ENCODE measurements around the gene PRUNE2.

PRUNE2 gene

GRCh38 chr9:76629205-76629990 is 276.5 kb downstream of the PRUNE2 start:
- TF ChIP-seq CTCF (IDR thresholded peaks at IDR 0.05): no peak

DNA sequence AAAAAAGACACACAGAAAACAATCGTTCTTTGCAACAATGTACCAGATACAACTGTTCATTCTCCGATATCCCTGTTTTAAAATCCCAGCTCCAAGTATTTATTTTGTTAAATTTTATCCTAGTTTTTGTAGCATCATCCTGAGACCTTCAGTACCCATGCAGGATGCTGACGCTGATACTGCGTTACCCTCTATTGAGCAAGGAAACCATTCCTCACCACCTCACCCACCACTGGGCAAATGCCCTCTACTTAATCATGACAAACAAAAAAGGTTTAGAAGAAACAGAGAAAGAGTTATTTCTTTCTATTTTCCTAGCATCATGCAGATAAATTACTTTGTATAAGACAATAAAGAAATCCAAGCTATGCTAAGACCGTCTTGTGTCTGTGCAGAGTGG is 277.8 kb downstream of the PRUNE2 start:
- no peak for TF ChIP-seq CTCF (IDR thresholded peaks at IDR 0.05)

DNA sequence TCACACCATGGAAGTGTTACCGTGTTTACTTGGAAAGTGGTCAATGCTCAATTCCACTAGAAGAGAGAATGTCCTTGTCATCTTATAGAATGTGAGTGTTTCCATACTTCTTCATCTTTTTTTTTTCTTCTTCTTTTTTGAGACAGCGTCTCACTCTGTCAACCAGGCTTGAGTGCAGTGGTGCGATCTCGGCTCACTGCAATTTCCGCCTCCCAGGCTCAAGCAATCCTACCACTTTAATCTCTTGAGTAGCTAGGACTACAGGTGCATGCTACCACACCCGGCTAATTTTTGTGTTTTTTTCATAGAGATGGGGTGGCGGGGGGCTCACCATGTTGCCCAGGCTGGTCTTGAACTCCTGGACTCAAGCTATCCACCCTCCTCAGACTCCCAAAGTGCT is 278.9 kb downstream of the PRUNE2 start:
- TF ChIP-seq CTCF (IDR thresholded peaks at IDR 0.05): no peak

DNA sequence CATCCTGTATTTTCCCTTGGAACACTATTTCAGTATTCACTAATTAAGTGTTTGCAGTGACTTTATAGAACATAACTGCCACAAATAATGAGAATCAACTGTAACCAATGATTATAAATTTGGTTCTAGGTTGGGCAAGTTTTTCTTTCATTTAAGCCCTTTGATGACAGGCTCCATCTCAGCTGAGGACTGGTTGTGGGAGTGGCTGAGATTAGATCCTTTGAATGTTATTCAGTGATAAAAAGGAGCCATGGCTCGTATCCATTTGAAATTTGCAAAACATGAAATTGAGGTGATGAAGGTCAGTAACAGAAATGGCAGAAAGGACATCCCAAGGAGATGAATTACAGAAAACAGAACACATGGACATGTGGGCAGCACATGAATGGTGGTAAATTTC is 279.8 kb downstream of the PRUNE2 start:
- no peak for TF ChIP-seq CTCF (IDR thresholded peaks at IDR 0.05)

DNA sequence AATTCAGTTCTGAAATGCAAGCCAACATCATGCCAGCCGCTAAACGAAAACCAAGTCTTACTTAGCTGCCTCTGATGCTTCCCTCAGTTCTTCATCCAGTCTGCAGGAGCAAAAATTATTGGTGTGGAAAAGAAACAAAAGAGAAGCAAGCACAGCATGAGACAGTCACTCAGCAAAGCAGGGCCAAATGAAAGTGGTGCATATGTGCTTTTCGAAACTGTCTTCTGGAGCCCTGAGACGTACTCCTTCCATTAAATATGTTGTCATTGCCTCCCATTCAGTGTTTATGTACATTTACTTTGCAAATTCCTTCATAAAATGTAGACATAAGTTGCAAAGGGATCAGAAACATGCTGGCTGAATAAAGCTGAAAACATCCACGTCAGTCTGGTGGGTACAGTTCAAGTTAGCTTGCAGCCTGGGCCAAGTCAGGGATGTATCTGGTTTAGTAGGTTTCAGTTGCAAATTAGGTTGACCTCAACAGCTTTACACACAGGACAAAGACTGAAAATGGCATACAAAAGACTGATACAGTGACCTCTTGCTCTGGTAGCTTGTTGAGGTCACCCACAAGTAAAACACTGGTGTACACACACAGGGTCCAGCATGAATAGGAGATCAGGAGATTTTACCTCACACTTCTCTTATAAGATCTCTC is 281.4 kb downstream of the PRUNE2 start:
- no peak for TF ChIP-seq CTCF (IDR thresholded peaks at IDR 0.05)

- TF ChIP-seq CTCF (IDR thresholded peaks at IDR 0.05): no peak
These were observed 284.9 kb downstream of the PRUNE2 start for GRCh38 chr9:76620996-76621395.

GRCh38 chr9:76620581-76620980 is 285.3 kb downstream of the PRUNE2 start:
- no peak for TF ChIP-seq CTCF (IDR thresholded peaks at IDR 0.05)
